PC-9 (cell line): Measurements from ENCODE around the gene TMBIM4.

Experiments used
- EZH2 ChIP-seq: fragments of 200-600 bp; sonication (generic); IDR thresholded peaks from 2 replicates; pipeline ENCODE4 v1.8.0; 2017; ENCODE audit warnings: antibody characterized with exemption, low read depth
- TF ChIP-seq, protein P1 (sequence below): fragments of 200-600 bp; sonication (generic); conservative IDR thresholded peaks from 2 replicates; pipeline ENCODE4 v1.6.1; 2017; ENCODE audit warnings: mixed run types, antibody characterized with exemption, mild to moderate bottlenecking, moderate library complexity

DNA sequence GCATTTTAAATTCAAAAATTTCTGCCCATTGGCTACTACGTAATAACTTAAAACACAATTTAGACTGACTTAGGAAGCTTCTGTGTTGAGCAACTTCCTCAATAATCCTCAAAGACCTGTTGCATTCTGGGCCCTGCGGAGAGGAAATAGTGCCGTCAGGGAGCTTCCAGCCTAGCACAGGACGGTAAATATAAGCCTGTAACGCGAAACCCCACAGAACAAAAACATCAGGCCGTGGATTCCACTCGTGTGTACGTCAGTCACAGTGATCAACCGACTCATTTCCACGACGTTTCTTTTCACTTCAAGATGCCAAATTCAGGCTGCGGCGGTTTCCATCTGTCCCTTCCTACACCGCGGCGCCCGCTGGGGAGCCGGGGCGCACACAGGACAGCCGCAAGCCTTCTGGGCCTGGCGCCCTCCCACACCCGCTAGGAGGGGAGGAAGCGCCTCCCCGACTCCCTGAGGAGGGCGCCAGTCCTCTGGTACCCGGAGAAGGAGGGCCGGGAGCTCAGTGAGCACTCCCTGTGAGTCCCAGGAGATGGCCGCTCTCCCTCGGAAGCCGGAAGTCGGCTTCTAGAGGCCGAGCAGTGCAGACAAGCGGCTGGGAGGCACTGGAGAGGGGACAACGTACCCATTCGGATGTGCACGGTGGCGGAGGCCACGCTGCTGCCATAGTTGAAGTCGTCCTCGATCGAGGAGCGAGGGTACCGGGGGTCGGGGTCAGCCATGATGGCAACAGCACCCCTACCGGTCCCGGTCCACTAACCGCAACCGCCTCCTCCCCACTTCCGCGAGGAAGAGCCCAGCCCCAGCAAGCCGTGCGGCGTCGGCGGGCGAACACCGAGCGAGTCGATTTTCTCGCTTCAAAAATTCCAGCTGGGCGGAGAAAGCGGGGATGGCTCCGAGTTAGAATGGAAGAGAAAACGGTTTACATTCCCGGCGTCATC, at the start of gene TMBIM4:
- TF ChIP-seq, protein P1, sequence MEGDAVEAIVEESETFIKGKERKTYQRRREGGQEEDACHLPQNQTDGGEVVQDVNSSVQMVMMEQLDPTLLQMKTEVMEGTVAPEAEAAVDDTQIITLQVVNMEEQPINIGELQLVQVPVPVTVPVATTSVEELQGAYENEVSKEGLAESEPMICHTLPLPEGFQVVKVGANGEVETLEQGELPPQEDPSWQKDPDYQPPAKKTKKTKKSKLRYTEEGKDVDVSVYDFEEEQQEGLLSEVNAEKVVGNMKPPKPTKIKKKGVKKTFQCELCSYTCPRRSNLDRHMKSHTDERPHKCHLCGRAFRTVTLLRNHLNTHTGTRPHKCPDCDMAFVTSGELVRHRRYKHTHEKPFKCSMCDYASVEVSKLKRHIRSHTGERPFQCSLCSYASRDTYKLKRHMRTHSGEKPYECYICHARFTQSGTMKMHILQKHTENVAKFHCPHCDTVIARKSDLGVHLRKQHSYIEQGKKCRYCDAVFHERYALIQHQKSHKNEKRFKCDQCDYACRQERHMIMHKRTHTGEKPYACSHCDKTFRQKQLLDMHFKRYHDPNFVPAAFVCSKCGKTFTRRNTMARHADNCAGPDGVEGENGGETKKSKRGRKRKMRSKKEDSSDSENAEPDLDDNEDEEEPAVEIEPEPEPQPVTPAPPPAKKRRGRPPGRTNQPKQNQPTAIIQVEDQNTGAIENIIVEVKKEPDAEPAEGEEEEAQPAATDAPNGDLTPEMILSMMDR: peak; percentile 59; the same call in 1 of the 2 replicates
- no peak for TF ChIP-seq EZH2
